Breast epithelium (tissue), 4 donors: Measurements from ENCODE around the gene ADARB2. TPM values are rescaled to one million over a fixed set of nuclear protein-coding genes. Genes with fewer than 3 reads are reported as not detected.

Experiments
- DNase-seq, 2 donors: peaks; one replicate each; pipeline ENCODE4 v3.0.0-alpha.2; 2019; ENCODE audit warnings: low spot score in 2 of 2
- H3K27ac ChIP-seq, 2 donors: fragments of 200-600 bp; sonication (generic) in 1 of 2; one replicate each; pipeline ENCODE4 v1.5.1; 2016 to 2019; ENCODE audit warnings: mild to moderate bottlenecking in 1 of 2
- H3K27me3 ChIP-seq, 2 donors: fragments of 200-600 bp; sonication (generic) in 1 of 2; one replicate each; pipeline versions ENCODE4 v1.5.1 to v1.6.0; 2017 to 2019; ENCODE audit warnings: control low read depth in 1 of 2, mild to moderate bottlenecking in 1 of 2
- H3K36me3 ChIP-seq: fragments of 200-600 bp; one replicate; pipeline ENCODE4 v1.5.1; 2019
- H3K4me1 ChIP-seq, 2 donors: fragments of 200-600 bp; sonication (generic); one replicate each; pipeline ENCODE4 v1.5.1; 2016 to 2019; ENCODE audit warnings: control low read depth in 1 of 2
- H3K4me3 ChIP-seq, 3 donors: fragments of 200-600 bp; sonication (generic); 1 replicate in 2 of 3; 2 replicates in 1 of 3; pipeline ENCODE4 v1.5.1; 2016 to 2019; ENCODE audit warnings: mild to moderate bottlenecking in 3 of 3, moderate library complexity in 2 of 3
- H3K9me3 ChIP-seq, 2 donors: fragments of 200-600 bp; sonication (generic) in 1 of 2; one replicate each; pipeline ENCODE4 v1.5.1; 2016 to 2019; ENCODE audit warnings: control low read depth in 1 of 2
- POLR2A ChIP-seq: fragments of 450-650 bp; IDR thresholded peaks from one replicate; pipeline ENCODE4 v1.6.1; 2016; ENCODE audit warnings: antibody characterized with exemption, mild to moderate bottlenecking, moderate library complexity
- POLR2AphosphoS5 ChIP-seq, 3 donors: sonication (generic); formaldehyde crosslinking; IDR thresholded peaks; one replicate each; pipeline ENCODE4 v1.6.1; 2017; ENCODE audit warnings: antibody characterized with exemption in 3 of 3
- intact Hi-C: fragments of 100-400 bp; cut with DNase I; formaldehyde crosslinking; loops from one replicate; pipeline ENCODE4 v1.15.1; 2023; ENCODE audit warnings: low total_unique reads
- total RNA-seq, 3 donors: library from RNA; depleted of rRNA; stranded (reverse); fragments of >200 nt; gene quantifications; one replicate each; pipeline ENCODE4 v1.1.0, GENCODE V29; 2016
- TF ChIP-seq, protein P1 (sequence below), 3 donors: fragments of 450-650 bp; IDR thresholded peaks; one replicate each; pipeline ENCODE4 v1.5.1; 2016 to 2017; ENCODE audit warnings: antibody characterized with exemption in 3 of 3, mild to moderate bottlenecking in 3 of 3, moderate library complexity in 3 of 3

Gene ADARB2
- total RNA-seq, 3 donors from 2014 or later, result 0.32 to 3.9 (median 2.0) TPM

- H3K4me1 ChIP-seq, result no peaks in the 10 kb centered on the region
- H3K27ac ChIP-seq, result no peak overlapping the region
- H3K27me3 ChIP-seq, result peaks cover 0 to 30% of the 10 kb centered on the region in 2 donors
- DNase-seq, result peak in 1 of 2 donors; percentile 1
- H3K9me3 ChIP-seq, result peaks cover 0 to 5% of the 10 kb centered on the region in 2 donors
- H3K4me3 ChIP-seq, result no peak overlapping the region
- no peaks in the 10 kb centered on the region for H3K36me3 ChIP-seq
- TF ChIP-seq POLR2A (no peak), POLR2AphosphoS5 (IDR thresholded peaks at IDR 0.05) (no peak)
- intact Hi-C loops, result no loop called here
These were observed 371.6 kb downstream of the ADARB2 start for GRCh38 chr10:1365540-1366321.

DNA sequence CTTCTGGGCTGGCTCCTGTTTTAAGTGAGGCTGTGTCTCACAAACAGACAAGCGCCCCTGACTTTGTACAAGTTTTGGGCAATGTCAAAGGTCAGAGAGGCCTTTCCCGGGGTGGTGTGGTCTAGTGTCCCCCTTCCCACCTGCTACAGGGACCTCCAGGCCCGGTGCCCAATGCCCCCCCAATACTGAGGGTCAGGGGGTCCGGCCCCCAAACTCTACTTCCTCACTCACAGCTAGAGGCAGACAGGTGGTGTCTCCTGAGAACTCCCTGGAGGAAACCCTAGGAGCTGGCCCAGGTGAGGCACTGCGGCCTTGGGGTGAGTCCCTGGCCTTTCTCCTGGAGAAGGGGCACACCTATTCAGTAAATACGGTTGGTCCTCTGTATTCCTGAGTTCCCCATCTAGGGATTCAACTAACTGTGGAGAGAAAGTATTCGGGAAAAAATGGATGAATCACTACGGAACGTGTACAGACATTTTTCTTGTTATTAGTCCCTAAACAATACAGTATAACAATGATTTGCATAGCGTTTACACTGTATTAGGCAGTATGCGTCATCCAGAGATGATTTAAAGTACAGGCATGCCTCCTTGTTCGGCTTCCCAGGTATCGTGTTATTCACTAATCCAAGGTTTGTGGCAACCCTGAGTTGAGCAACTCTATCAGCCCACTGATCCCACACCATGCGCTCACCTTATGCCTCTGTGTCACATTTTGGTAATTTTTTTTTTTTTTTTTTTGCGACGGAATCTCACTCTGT is 373.0 kb downstream of the ADARB2 start:
- H3K4me3 ChIP-seq, result no peak overlapping the region
- peak in 1 of 2 donors; percentile 15 for DNase-seq
- peaks cover 0 to 33% of the 10 kb centered on the region in 2 donors for H3K27me3 ChIP-seq
- H3K9me3 ChIP-seq, result peaks cover 0 to 5% of the 10 kb centered on the region in 2 donors
- intact Hi-C loops, result no loop called here
- H3K27ac ChIP-seq, result no peak overlapping the region
- H3K4me1 ChIP-seq, result no peaks in the 10 kb centered on the region
- H3K36me3 ChIP-seq, result no peaks in the 10 kb centered on the region
- no peak for TF ChIP-seq POLR2A
- no peak for TF ChIP-seq POLR2AphosphoS5 (IDR thresholded peaks at IDR 0.05)
- TF ChIP-seq, protein P1, sequence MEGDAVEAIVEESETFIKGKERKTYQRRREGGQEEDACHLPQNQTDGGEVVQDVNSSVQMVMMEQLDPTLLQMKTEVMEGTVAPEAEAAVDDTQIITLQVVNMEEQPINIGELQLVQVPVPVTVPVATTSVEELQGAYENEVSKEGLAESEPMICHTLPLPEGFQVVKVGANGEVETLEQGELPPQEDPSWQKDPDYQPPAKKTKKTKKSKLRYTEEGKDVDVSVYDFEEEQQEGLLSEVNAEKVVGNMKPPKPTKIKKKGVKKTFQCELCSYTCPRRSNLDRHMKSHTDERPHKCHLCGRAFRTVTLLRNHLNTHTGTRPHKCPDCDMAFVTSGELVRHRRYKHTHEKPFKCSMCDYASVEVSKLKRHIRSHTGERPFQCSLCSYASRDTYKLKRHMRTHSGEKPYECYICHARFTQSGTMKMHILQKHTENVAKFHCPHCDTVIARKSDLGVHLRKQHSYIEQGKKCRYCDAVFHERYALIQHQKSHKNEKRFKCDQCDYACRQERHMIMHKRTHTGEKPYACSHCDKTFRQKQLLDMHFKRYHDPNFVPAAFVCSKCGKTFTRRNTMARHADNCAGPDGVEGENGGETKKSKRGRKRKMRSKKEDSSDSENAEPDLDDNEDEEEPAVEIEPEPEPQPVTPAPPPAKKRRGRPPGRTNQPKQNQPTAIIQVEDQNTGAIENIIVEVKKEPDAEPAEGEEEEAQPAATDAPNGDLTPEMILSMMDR (IDR thresholded peaks at IDR 0.05), result no peak

- Histone ChIP-seq H3K27me3 (peaks cover 0 to 33% of the 10 kb centered on the region in 2 donors), H3K27ac (no peak overlapping the region), H3K4me3 (no peak overlapping the region), H3K9me3 (peaks cover 0 to 5% of the 10 kb centered on the region in 2 donors), H3K4me1 (no peaks in the 10 kb centered on the region), H3K36me3 (no peaks in the 10 kb centered on the region)
- TF ChIP-seq, protein P1 (IDR thresholded peaks at IDR 0.05), result no peak
- TF ChIP-seq POLR2AphosphoS5 (IDR thresholded peaks at IDR 0.05) (no peak), POLR2A (no peak)
- DNase-seq, result no peak
- intact Hi-C loops, result no loop called here
These were observed 373.7 kb downstream of the ADARB2 start for GRCh38 chr10:1363446-1364121.

GRCh38 chr10:1362589-1363445 is 374.5 kb downstream of the ADARB2 start:
- intact Hi-C loops, result no loop called here
- DNase-seq, result no peak
- Histone ChIP-seq H3K4me3 (no peak overlapping the region), H3K27me3 (peaks cover 0 to 33% of the 10 kb centered on the region in 2 donors), H3K27ac (no peak overlapping the region), H3K9me3 (peaks cover 0 to 5% of the 10 kb centered on the region in 2 donors), H3K36me3 (no peaks in the 10 kb centered on the region), H3K4me1 (no peaks in the 10 kb centered on the region)
- TF ChIP-seq POLR2A (no peak), POLR2AphosphoS5 (IDR thresholded peaks at IDR 0.05) (no peak)
- TF ChIP-seq, protein P1 (IDR thresholded peaks at IDR 0.05), result no peak
